HUES64 (cell line): ENCODE results near the gene MYH16.

Experiments
- H3K27ac ChIP-seq: 2 replicates; pipeline ENCODE4 v1.7.0; 2013; ENCODE audit warnings: low read depth, low read length, inconsistent platforms
- H3K27me3 ChIP-seq: 2 replicates; pipeline ENCODE4 v1.6.1; 2013; ENCODE audit warnings: mild to moderate bottlenecking, low read length; ENCODE audit not compliant: insufficient read depth
- H3K36me3 ChIP-seq: 2 replicates; pipeline ENCODE4 v1.6.1; 2013; ENCODE audit warnings: mild to moderate bottlenecking, low read length; ENCODE audit not compliant: insufficient read depth
- H3K4me1 ChIP-seq: 2 replicates; pipeline ENCODE4 v1.6.1; 2013; ENCODE audit warnings: mild to moderate bottlenecking, low read length, moderate library complexity; ENCODE audit not compliant: insufficient read depth
- H3K4me3 ChIP-seq: 2 replicates; pipeline ENCODE4 v1.5.1; 2013; ENCODE audit warnings: mild to moderate bottlenecking, low read length, moderate library complexity
- H3K9ac ChIP-seq: 2 replicates; pipeline ENCODE4 v1.6.1; 2013; ENCODE audit warnings: mild to moderate bottlenecking, low read depth, low read length
- H3K9me3 ChIP-seq: 2 replicates; pipeline ENCODE4 v1.6.1; 2013; ENCODE audit warnings: low read depth, low read length; ENCODE audit not compliant: insufficient read depth
- WGBS: fragments of 150-250, 120-280 bp; methylation state at CpG from one replicate; pipeline ENCODE4 v1.1.7; 2013; ENCODE audit warnings: missing lambda C conversion rate; 5-methylcytosine and 5-hydroxymethylcytosine counted together

The MYH16 gene

GRCh38 chr7:99243751-99244337 lies 28.8 kb upstream of the MYH16 start:
- no peak overlapping the region for H3K9ac ChIP-seq
- no peaks in the 10 kb centered on the region for H3K9me3 ChIP-seq
- no peak overlapping the region for H3K4me3 ChIP-seq
- no peaks in the 10 kb centered on the region for H3K36me3 ChIP-seq
- H3K27me3 ChIP-seq, result no peaks in the 10 kb centered on the region
- no peaks in the 10 kb centered on the region for H3K4me1 ChIP-seq
- 88% methylated on average over 5 of the region's 5 CpGs for WGBS
- no peak overlapping the region for H3K27ac ChIP-seq

- no peaks in the 10 kb centered on the region for H3K36me3 ChIP-seq
- no peak overlapping the region for H3K9ac ChIP-seq
- no peak overlapping the region for H3K4me3 ChIP-seq
- 83% methylated on average over 2 of the region's 3 CpGs for WGBS
- H3K9me3 ChIP-seq, result no peaks in the 10 kb centered on the region
- H3K4me1 ChIP-seq, result no peaks in the 10 kb centered on the region
- H3K27me3 ChIP-seq, result no peaks in the 10 kb centered on the region
- H3K27ac ChIP-seq, result no peak overlapping the region
Observed at GRCh38 chr7:99244939-99245338, 27.7 kb upstream of the MYH16 start.

GRCh38 chr7:99248391-99249095 lies 24.1 kb upstream of the MYH16 start:
- WGBS, result 85% methylated on average over 10 of the region's 10 CpGs

DNA sequence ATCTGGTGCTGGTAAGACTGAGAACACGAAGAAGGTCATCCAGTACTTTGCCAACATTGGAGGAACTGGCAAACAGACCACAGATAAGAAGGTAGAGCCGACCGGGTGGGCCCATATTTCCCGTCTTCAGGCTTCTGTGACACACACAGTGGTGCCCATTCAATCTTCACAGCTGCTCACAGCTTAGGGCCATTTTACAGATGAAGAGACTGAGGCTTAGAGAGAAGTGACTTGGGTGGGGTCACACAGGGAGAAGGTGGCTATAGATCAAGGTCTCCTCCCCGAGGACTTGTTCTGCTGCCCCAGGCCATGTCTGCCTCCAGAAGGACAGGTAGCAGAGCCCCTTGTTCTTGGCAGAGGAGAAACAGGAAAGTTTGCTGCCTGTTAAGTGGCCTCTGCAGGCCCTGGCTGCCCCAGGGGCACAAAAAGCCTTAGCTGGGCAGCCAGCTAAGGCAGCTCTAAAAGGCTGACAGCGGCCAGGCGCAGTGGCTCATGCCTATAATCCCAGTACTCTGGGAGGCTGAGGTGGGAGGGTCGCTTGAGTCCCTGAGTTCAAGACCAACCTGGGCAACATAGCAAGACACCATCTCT lies 22.6 kb upstream of the MYH16 start:
- WGBS, result 92% methylated on average over 7 of the region's 8 CpGs
- H3K36me3 ChIP-seq, result no peaks in the 10 kb centered on the region

More at GRCh38 chr7:99248391-99249095, 24.1 kb upstream of the MYH16 start:
- Histone ChIP-seq H3K27ac (no peak overlapping the region), H3K9ac (no peak overlapping the region), H3K9me3 (no peaks in the 10 kb centered on the region), H3K36me3 (no peaks in the 10 kb centered on the region), H3K4me1 (no peaks in the 10 kb centered on the region; the same call in 1 of the 2 replicates), H3K27me3 (no peaks in the 10 kb centered on the region), H3K4me3 (no peak overlapping the region)

GRCh38 chr7:99252166-99252895 lies 20.3 kb upstream of the MYH16 start:
- no peaks in the 10 kb centered on the region for H3K9me3 ChIP-seq
- H3K27ac ChIP-seq, result no peak overlapping the region
- H3K27me3 ChIP-seq, result no peaks in the 10 kb centered on the region
- H3K9ac ChIP-seq, result no peak overlapping the region
- 60% methylated on average over 18 of the region's 18 CpGs for WGBS
- no peak overlapping the region for H3K4me3 ChIP-seq
- H3K36me3 ChIP-seq, result no peaks in the 10 kb centered on the region
- no peaks in the 10 kb centered on the region; the same call in 1 of the 2 replicates for H3K4me1 ChIP-seq

More for the DNA sequence above, 22.6 kb upstream of the MYH16 start:
- Histone ChIP-seq H3K9ac (no peak overlapping the region), H3K4me3 (no peak overlapping the region), H3K4me1 (no peaks in the 10 kb centered on the region; the same call in 1 of the 2 replicates), H3K27ac (no peak overlapping the region), H3K27me3 (no peaks in the 10 kb centered on the region), H3K9me3 (no peaks in the 10 kb centered on the region)

- 92% methylated on average over 8 of the region's 9 CpGs for WGBS
- Histone ChIP-seq H3K9me3 (no peaks in the 10 kb centered on the region), H3K36me3 (no peaks in the 10 kb centered on the region), H3K4me1 (no peaks in the 10 kb centered on the region; the same call in 1 of the 2 replicates), H3K4me3 (no peak overlapping the region), H3K27me3 (no peaks in the 10 kb centered on the region), H3K9ac (no peak overlapping the region), H3K27ac (no peak overlapping the region)
Observed at GRCh38 chr7:99253369-99253768, 19.3 kb upstream of the MYH16 start.

- Histone ChIP-seq H3K9me3 (no peaks in the 10 kb centered on the region), H3K27me3 (no peaks in the 10 kb centered on the region), H3K27ac (no peak overlapping the region), H3K4me1 (no peaks in the 10 kb centered on the region; the same call in 1 of the 2 replicates), H3K36me3 (no peaks in the 10 kb centered on the region), H3K4me3 (no peak overlapping the region), H3K9ac (no peak overlapping the region)
- WGBS, result 84% methylated on average over 2 of the region's 2 CpGs
Observed at GRCh38 chr7:99254390-99254789, 18.2 kb upstream of the MYH16 start.

- Histone ChIP-seq H3K9me3 (no peaks in the 10 kb centered on the region), H3K4me1 (no peaks in the 10 kb centered on the region; the same call in 1 of the 2 replicates), H3K27me3 (no peaks in the 10 kb centered on the region), H3K36me3 (no peaks in the 10 kb centered on the region), H3K9ac (no peak overlapping the region), H3K4me3 (no peak overlapping the region), H3K27ac (no peak overlapping the region)
- 91% methylated on average over 4 of the region's 4 CpGs for WGBS
Observed at GRCh38 chr7:99255463-99255862, 17.2 kb upstream of the MYH16 start.

GRCh38 chr7:99257065-99257464 lies 15.6 kb upstream of the MYH16 start:
- no peaks in the 10 kb centered on the region for H3K27me3 ChIP-seq
- no peaks in the 10 kb centered on the region for H3K9me3 ChIP-seq
- no peak overlapping the region for H3K9ac ChIP-seq
- H3K4me3 ChIP-seq, result no peak overlapping the region
- no peaks in the 10 kb centered on the region; the same call in 1 of the 2 replicates for H3K4me1 ChIP-seq
- no peak overlapping the region for H3K27ac ChIP-seq
- H3K36me3 ChIP-seq, result no peaks in the 10 kb centered on the region
- WGBS, result 91% methylated on average over 10 of the region's 10 CpGs

- Histone ChIP-seq H3K4me1 (no peaks in the 10 kb centered on the region), H3K4me3 (no peak overlapping the region), H3K27ac (no peak overlapping the region), H3K9me3 (no peaks in the 10 kb centered on the region), H3K36me3 (no peaks in the 10 kb centered on the region), H3K9ac (no peak overlapping the region), H3K27me3 (no peaks in the 10 kb centered on the region)
- 90% methylated on average over 7 of the region's 7 CpGs for WGBS
Observed at GRCh38 chr7:99257675-99258074, 15.0 kb upstream of the MYH16 start.

GRCh38 chr7:99258501-99258900 lies 14.1 kb upstream of the MYH16 start:
- H3K4me3 ChIP-seq, result no peak overlapping the region
- no peaks in the 10 kb centered on the region for H3K4me1 ChIP-seq
- H3K9me3 ChIP-seq, result no peaks in the 10 kb centered on the region
- H3K27ac ChIP-seq, result no peak overlapping the region
- WGBS, result 94% methylated on average over 2 of the region's 2 CpGs
- H3K36me3 ChIP-seq, result no peaks in the 10 kb centered on the region
- H3K27me3 ChIP-seq, result no peaks in the 10 kb centered on the region
- H3K9ac ChIP-seq, result no peak overlapping the region
